ENCODE results near the gene RTL10.
"Not testable (repeated sequence)": the region's sequence is repeated elsewhere in the genome, so short reads cannot be mapped to it uniquely, and the experiment has no call there.

RTL10 gene

GRCh38 chr22:19890502-19891316 lies 36.0 kb upstream of the RTL10 start:
- no peak for DNase-seq (ENCODE audit: low read depth in 2 of 3, low spot score in 1 of 3)

GRCh38 chr22:19889951-19890350 lies 35.3 kb upstream of the RTL10 start:
- DNase-seq (ENCODE audit: low read depth in 2 of 3, low spot score in 1 of 3): peak in 1 of 3 donors; percentile 33

- no peak for DNase-seq (ENCODE audit: low read depth in 2 of 3, low spot score in 1 of 3)
These were observed 33.6 kb upstream of the RTL10 start for GRCh38 chr22:19888131-19888746.

- DNase-seq (ENCODE audit: low read depth in 2 of 3, low spot score in 1 of 3): no peak
These were observed 32.7 kb upstream of the RTL10 start for GRCh38 chr22:19887256-19887985.

GRCh38 chr22:19886605-19887255 lies 32.1 kb upstream of the RTL10 start:
- DNase-seq (ENCODE audit: low read depth in 2 of 3, low spot score in 1 of 3): no peak

GRCh38 chr22:19885841-19886592 lies 31.3 kb upstream of the RTL10 start:
- DNase-seq (ENCODE audit: low read depth in 2 of 3, low spot score in 1 of 3): no peak

- no peak for DNase-seq (ENCODE audit: low read depth in 2 of 3, low spot score in 1 of 3)
These were observed 30.5 kb upstream of the RTL10 start for GRCh38 chr22:19884954-19885751.

GRCh38 chr22:19884161-19884953 lies 29.7 kb upstream of the RTL10 start:
- no peak for DNase-seq (ENCODE audit: low read depth in 2 of 3, low spot score in 1 of 3)

GRCh38 chr22:19883446-19883845 lies 28.8 kb upstream of the RTL10 start:
- DNase-seq (ENCODE audit: low read depth in 2 of 3, low spot score in 1 of 3): not testable (repeated sequence)

GRCh38 chr22:19882446-19883381 lies 28.0 kb upstream of the RTL10 start:
- DNase-seq (ENCODE audit: low read depth in 2 of 3, low spot score in 1 of 3): no peak

- DNase-seq (ENCODE audit: low read depth in 2 of 3, low spot score in 1 of 3): no peak
These were observed 26.3 kb upstream of the RTL10 start for GRCh38 chr22:19880786-19881569.

- DNase-seq (ENCODE audit: low read depth in 2 of 3, low spot score in 1 of 3): no peak
These were observed 25.5 kb upstream of the RTL10 start for GRCh38 chr22:19879992-19880785.

- no peak for DNase-seq (ENCODE audit: low read depth in 2 of 3, low spot score in 1 of 3)
These were observed 24.9 kb upstream of the RTL10 start for GRCh38 chr22:19879643-19879991.

- DNase-seq (ENCODE audit: low read depth in 2 of 3, low spot score in 1 of 3): no peak
These were observed 24.5 kb upstream of the RTL10 start for GRCh38 chr22:19879246-19879570.

GRCh38 chr22:19878461-19879245 lies 24.0 kb upstream of the RTL10 start:
- DNase-seq (ENCODE audit: low read depth in 2 of 3, low spot score in 1 of 3): no peak
